Osteoblast (primary cell): ENCODE results near the gene DENND1B. TPM values are rescaled to one million over a fixed set of nuclear protein-coding genes. Genes with fewer than 3 reads are reported as not detected.
A peak's percentile ranks its signal among the peaks of the same experiment; 100 is the strongest.

Experiments
- DNase-seq: peaks from one replicate; pipeline ENCODE4 v3.0.0; 2011; ENCODE audit warnings: low spot score, mixed read lengths; ENCODE audit not compliant: insufficient read length; ENCODE audit errors: missing footprints
- H2AFZ ChIP-seq: 2 replicates; pipeline ENCODE4 v1.6.0; 2011; ENCODE audit warnings: mild to moderate bottlenecking, low read length
- H3K27ac ChIP-seq: 2 replicates; pipeline ENCODE4 v1.5.1; 2011; ENCODE audit warnings: mild to moderate bottlenecking, low read depth, low read length, moderate library complexity
- H3K27me3 ChIP-seq: 2 replicates; pipeline ENCODE4 v1.6.0; 2012; ENCODE audit warnings: mild to moderate bottlenecking, control low read depth, inconsistent platforms, low read length, moderate library complexity; ENCODE audit not compliant: insufficient read depth
- H3K36me3 ChIP-seq: 2 replicates; pipeline ENCODE4 v1.5.1; 2011; ENCODE audit warnings: mild to moderate bottlenecking, low read length, control low read depth, moderate library complexity; ENCODE audit not compliant: insufficient read depth
- H3K4me1 ChIP-seq: 2 replicates; pipeline ENCODE4 v1.5.1; 2011; ENCODE audit warnings: mild to moderate bottlenecking, low read length, control low read depth, moderate library complexity; ENCODE audit not compliant: insufficient read depth
- H3K4me2 ChIP-seq: 2 replicates; pipeline ENCODE4 v1.6.0; 2011; ENCODE audit warnings: mild to moderate bottlenecking, low read length; ENCODE audit not compliant: insufficient read depth
- H3K4me3 ChIP-seq: fragments of 200-600 bp; sonication (generic); 3 replicates; pipeline ENCODE4 v1.5.1; 2012; ENCODE audit warnings: mild to moderate bottlenecking, low read length, inconsistent platforms; ENCODE audit not compliant: insufficient read depth
- H3K79me2 ChIP-seq: 2 replicates; pipeline ENCODE4 v1.6.0; 2012; ENCODE audit warnings: mild to moderate bottlenecking, low read length, control low read depth, inconsistent platforms; ENCODE audit not compliant: insufficient read depth
- H3K9me3 ChIP-seq: 2 replicates; pipeline ENCODE4 v1.5.1; 2011; ENCODE audit warnings: low read depth, low read length, control low read depth
- H4K20me1 ChIP-seq: 2 replicates; pipeline ENCODE4 v1.6.0; 2012; ENCODE audit warnings: mild to moderate bottlenecking, low read length, control low read depth; ENCODE audit not compliant: insufficient read depth
- total RNA-seq: library from RNA; depleted of rRNA; stranded (reverse); fragments of >200 nt; gene quantifications from 2 replicates; pipeline ENCODE4 v1.2.3, GENCODE V29; 2012
- TF ChIP-seq, protein P1 (sequence below): IDR thresholded peaks from 2 replicates; pipeline ENCODE4 v1.5.1; 2011; ENCODE audit warnings: mild to moderate bottlenecking, low read depth, low read length, moderate library complexity; ENCODE audit errors: extremely low read depth

The DENND1B gene
- total RNA-seq, 1 donor: 22.4 TPM

DNA sequence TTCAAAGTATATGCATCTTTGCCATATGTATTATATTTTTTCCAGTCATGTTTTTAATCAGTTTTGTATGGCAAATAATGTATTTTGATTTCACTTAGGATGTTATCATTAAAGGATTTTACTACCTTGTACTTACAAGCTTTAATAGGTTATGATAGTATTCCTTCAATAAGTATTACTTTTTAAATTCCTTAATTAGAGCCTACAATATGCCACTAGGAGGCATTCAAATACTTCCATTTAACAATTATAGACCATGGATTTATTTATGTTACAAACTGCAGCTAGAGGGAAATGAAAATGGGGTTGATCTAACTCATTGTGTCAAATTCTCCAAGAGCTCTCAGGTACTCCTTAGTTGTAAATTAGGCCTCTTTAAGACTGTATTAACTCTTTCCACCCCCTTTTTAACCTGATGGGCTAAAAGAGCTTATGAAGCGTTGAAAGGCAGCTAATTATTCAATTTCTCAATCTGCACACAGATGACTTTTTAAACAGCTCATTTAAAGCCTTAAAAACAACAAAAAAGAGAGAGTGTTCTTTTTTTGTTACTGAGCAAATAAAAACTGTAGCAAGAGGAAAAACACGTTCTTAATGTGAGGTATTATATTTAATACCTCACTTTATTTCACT, 156.2 kb downstream of the DENND1B start:
- Histone ChIP-seq H3K4me3 (no peak overlapping the region), H3K4me1 (peaks cover 3% of the 10 kb centered on the region), H3K36me3 (no peaks in the 10 kb centered on the region), H3K79me2 (no peaks in the 10 kb centered on the region), H2AFZ (no peak overlapping the region), H3K9me3 (no peaks in the 10 kb centered on the region), H3K4me2 (no peak overlapping the region), H3K27me3 (no peaks in the 10 kb centered on the region), H3K27ac (no peak overlapping the region), H4K20me1 (no peaks in the 10 kb centered on the region)
- DNase-seq: no peak
- TF ChIP-seq, protein P1, sequence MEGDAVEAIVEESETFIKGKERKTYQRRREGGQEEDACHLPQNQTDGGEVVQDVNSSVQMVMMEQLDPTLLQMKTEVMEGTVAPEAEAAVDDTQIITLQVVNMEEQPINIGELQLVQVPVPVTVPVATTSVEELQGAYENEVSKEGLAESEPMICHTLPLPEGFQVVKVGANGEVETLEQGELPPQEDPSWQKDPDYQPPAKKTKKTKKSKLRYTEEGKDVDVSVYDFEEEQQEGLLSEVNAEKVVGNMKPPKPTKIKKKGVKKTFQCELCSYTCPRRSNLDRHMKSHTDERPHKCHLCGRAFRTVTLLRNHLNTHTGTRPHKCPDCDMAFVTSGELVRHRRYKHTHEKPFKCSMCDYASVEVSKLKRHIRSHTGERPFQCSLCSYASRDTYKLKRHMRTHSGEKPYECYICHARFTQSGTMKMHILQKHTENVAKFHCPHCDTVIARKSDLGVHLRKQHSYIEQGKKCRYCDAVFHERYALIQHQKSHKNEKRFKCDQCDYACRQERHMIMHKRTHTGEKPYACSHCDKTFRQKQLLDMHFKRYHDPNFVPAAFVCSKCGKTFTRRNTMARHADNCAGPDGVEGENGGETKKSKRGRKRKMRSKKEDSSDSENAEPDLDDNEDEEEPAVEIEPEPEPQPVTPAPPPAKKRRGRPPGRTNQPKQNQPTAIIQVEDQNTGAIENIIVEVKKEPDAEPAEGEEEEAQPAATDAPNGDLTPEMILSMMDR: peak; percentile 55

DNA sequence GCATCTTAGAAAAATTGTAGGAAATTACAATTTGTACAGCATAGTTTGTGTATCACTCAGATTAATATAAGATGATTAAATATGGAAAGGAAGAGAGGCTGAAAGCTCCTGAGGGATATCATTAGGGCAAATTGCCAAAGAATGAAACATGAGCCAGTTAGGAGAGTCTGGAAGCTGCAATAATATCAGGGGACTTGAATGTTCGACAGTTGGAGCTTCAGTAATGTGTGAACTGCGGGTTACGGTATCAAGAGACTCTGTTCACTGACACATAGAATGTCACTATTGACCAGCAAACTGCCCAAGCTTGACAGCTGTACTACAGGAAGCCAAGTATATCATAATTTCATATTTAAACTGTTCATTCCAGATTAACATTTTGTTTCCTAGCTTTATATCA, 157.2 kb downstream of the DENND1B start:
- Histone ChIP-seq H3K9me3 (no peaks in the 10 kb centered on the region), H3K4me3 (no peak overlapping the region), H3K4me1 (peaks cover 3% of the 10 kb centered on the region), H4K20me1 (no peaks in the 10 kb centered on the region), H3K36me3 (no peaks in the 10 kb centered on the region), H3K27ac (no peak overlapping the region), H3K79me2 (no peaks in the 10 kb centered on the region), H3K4me2 (no peak overlapping the region), H2AFZ (no peak overlapping the region), H3K27me3 (no peaks in the 10 kb centered on the region)
- no peak for DNase-seq
- TF ChIP-seq, protein P1: no peak

DNA sequence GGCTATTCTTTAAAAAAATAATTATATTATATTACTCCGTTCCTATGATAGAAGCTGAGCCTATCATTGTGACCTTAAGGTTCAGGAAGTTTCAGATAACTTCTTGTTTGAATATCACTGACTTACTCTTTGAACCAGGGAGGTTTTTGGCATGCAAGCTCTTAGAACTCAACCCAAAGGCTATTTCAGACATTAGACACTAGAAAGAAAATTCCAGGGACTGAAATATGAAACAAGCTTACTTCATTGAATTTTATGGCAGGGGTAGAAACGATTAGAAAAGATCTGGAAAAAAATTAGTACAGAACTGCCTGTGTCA, 159.6 kb downstream of the DENND1B start:
- no peaks in the 10 kb centered on the region for H3K79me2 ChIP-seq
- DNase-seq: no peak
- no peak overlapping the region for H2AFZ ChIP-seq
- H3K27ac ChIP-seq: no peak overlapping the region
- no peaks in the 10 kb centered on the region for H4K20me1 ChIP-seq
- TF ChIP-seq, protein P1: no peak
- no peaks in the 10 kb centered on the region for H3K27me3 ChIP-seq
- H3K9me3 ChIP-seq: no peaks in the 10 kb centered on the region
- peaks cover 3% of the 10 kb centered on the region for H3K4me1 ChIP-seq
- H3K4me3 ChIP-seq: no peak overlapping the region
- no peaks in the 10 kb centered on the region for H3K36me3 ChIP-seq
- no peak overlapping the region for H3K4me2 ChIP-seq

DNA sequence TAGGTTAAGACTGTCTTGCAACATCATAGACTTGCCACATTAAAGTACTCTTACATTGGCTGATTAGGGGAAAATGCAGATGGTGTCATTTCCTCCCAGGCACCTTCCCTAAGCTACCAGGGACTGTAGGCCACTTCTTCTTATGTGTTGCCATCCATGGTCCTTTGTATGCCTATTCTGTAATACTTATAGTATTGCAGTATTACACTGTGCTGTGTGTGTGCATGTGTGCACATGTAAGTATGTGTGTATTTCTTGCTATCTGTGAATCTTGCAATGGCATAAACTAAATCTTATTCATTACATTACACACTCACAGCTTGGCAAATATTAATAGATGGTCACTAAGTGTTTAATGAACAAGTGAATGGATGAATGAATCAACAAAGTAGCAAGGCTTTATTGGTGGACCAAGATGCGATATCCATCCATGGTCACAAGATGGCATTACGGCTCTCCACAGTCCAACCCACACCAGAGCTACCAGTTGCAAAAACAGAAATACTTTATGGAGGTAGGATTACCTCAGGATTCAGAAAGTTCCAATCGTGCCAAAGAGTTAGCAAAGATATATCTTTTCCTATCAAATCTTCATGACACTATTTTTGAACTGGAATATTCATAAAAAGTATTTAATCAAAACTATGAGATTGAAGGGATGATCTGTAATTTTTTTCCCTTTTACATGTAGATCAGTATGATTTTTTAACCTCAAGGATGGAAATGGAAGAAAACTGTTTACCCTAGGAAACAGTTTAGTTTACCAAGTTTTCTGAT, 160.2 kb downstream of the DENND1B start:
- TF ChIP-seq, protein P1: peak; percentile 73
- H3K27ac ChIP-seq: no peak overlapping the region
- peaks cover 3% of the 10 kb centered on the region for H3K4me1 ChIP-seq
- H3K79me2 ChIP-seq: no peaks in the 10 kb centered on the region
- H2AFZ ChIP-seq: no peak overlapping the region
- no peaks in the 10 kb centered on the region for H3K27me3 ChIP-seq
- no peaks in the 10 kb centered on the region for H3K9me3 ChIP-seq
- no peak overlapping the region for H3K4me2 ChIP-seq
- DNase-seq: no peak
- no peaks in the 10 kb centered on the region for H4K20me1 ChIP-seq
- no peaks in the 10 kb centered on the region for H3K36me3 ChIP-seq
- H3K4me3 ChIP-seq: no peak overlapping the region
